Measurements from ENCODE around the gene GJA1. TPM values are rescaled to one million over a fixed set of nuclear protein-coding genes. Genes with fewer than 3 reads are reported as not detected.
"Not testable (repeated sequence)": the region's sequence is repeated elsewhere in the genome, so short reads cannot be mapped to it uniquely, and the experiment has no call there.

GJA1 gene
- total and polyA plus RNA-seq, 12 donors = 80.7 to 893 (median 584) TPM

GRCh38 chr6:121430514-121431460, 4.7 kb upstream of the GJA1 start:
- Histone ChIP-seq H3K27ac (no peak overlapping the region), H3K36me3 (replicated peaks in 1 of 2) (no peaks in the 10 kb centered on the region), H3K4me3 (no peak overlapping the region), H3K27me3 (no peaks in the 10 kb centered on the region), H3K4me1 (replicated peaks in 1 of 2) (peaks cover 5 to 6% of the 10 kb centered on the region in 2 donors), H3K9me3 (replicated peaks in 1 of 3) (no peaks in the 10 kb centered on the region)
- no peak for DNase-seq
- TF ChIP-seq CTCF (IDR thresholded peaks at IDR 0.05) (peak; percentile 40 to 95 (median 77)), POLR2A (IDR thresholded peaks at IDR 0.05) (no peak)
- 57 to 66% (median 62%) methylated on average over 10 of the region's 10 CpGs for WGBS, 4 donors
- intact Hi-C loops (cut with DNase I) = loop anchor here (10.0 kb wide), 2 partner anchors 264 to 424 kb away; no protein-coding TSS in a partner anchor

- not testable (repeated sequence) for DNase-seq; H3K36me3 ChIP-seq (replicated peaks in 1 of 2); H3K27me3 ChIP-seq; H3K9me3 ChIP-seq (replicated peaks in 1 of 3); H3K27ac ChIP-seq; H3K4me3 ChIP-seq; H3K4me1 ChIP-seq (replicated peaks in 1 of 2)
- intact Hi-C loops (cut with DNase I) = loop anchor here (10.0 kb wide), 2 partner anchors 263 to 423 kb away; no protein-coding TSS in a partner anchor
- 91 to 94% (median 93%) methylated on average over 6 of the region's 6 CpGs for WGBS, 4 donors
Observed at GRCh38 chr6:121431776-121432175, 3.7 kb upstream of the GJA1 start.

GRCh38 chr6:121434037-121434770, 1.2 kb upstream of the GJA1 start:
- 91 to 97% (median 94%) methylated on average over 13 of the region's 13 CpGs for WGBS, 4 donors
- H3K4me1 ChIP-seq (replicated peaks in 1 of 2) = peaks cover 5 to 6% of the 10 kb centered on the region in 2 donors
- H3K27me3 ChIP-seq = no peaks in the 10 kb centered on the region
- intact Hi-C loops (cut with DNase I) = loop anchor here (10.0 kb wide), 2 partner anchors 261 to 421 kb away; no protein-coding TSS in a partner anchor
- H3K9me3 ChIP-seq (replicated peaks in 1 of 3) = no peaks in the 10 kb centered on the region
- no peak for DNase-seq
- peak overlapping the region in 1 of 5 donors; percentile 40 for H3K27ac ChIP-seq
- no peak overlapping the region for H3K4me3 ChIP-seq
- H3K36me3 ChIP-seq (replicated peaks in 1 of 2) = no peaks in the 10 kb centered on the region
- TF ChIP-seq POLR2A (IDR thresholded peaks at IDR 0.05) (no peak), CTCF (IDR thresholded peaks at IDR 0.05) (no peak)

- Histone ChIP-seq H3K9me3 (replicated peaks in 1 of 3) (no peaks in the 10 kb centered on the region), H3K4me1 (replicated peaks in 1 of 2) (peaks cover 6 to 18% of the 10 kb centered on the region in 2 donors), H3K27ac (peak overlapping the region; percentile 65 to 88 (median 85)), H3K36me3 (replicated peaks in 1 of 2) (no peaks in the 10 kb centered on the region), H3K4me3 (peak overlapping the region; percentile 45 to 92 (median 80)), H3K27me3 (no peaks in the 10 kb centered on the region)
- intact Hi-C loops (cut with DNase I) = loop anchor here (10.0 kb wide), 2 partner anchors 258 to 418 kb away; no protein-coding TSS in a partner anchor
- DNase-seq = peak in 2 of 7 donors; percentile 29
- 2 to 5% (median 3%) methylated on average over 16 of the region's 16 CpGs for WGBS, 4 donors
- TF ChIP-seq CTCF (IDR thresholded peaks at IDR 0.05) = no peak
- peak in 1 of 2 donors; percentile 13 for TF ChIP-seq POLR2A (IDR thresholded peaks at IDR 0.05)
Observed at GRCh38 chr6:121436274-121436857, 920 bp downstream of the GJA1 start.

Data from adrenal gland (tissue), 12 donors.